Measurements from ENCODE around the gene IFT74.

Gene IFT74

DNA sequence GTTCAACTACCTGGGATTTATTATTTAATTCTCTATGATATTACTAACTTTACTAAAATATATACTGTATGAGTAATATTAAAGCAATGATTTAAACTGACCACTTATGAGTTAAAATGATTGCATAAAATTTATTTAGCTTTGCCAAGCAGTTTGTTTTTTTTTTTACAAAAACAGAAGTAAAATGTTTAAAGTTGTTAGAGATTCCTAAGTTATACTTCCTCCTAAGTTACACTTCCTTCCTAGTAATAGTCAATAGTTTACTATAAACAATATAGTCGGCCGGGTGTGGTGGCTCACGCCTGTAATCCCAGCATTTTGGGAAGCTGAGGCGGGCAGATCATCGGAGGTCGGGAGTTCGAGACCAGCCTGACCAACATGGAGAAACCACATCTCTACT is 73.0 kb downstream of the IFT74 start:
- Histone ChIP-seq H3K9ac (no peak overlapping the region), H3K4me2 (no peak overlapping the region), H3K36me3 (no peaks in the 10 kb centered on the region), H3K27ac (no peak overlapping the region), H4K20me1 (no peaks in the 10 kb centered on the region), H3K4me3 (no peak overlapping the region), H3K4me1 (no peaks in the 10 kb centered on the region), H3K27me3 (no peaks in the 10 kb centered on the region), H3K9me3 (no peaks in the 10 kb centered on the region)
- no peak for TF ChIP-seq Cebpa-rat (IDR thresholded peaks at IDR 0.05)

DNA sequence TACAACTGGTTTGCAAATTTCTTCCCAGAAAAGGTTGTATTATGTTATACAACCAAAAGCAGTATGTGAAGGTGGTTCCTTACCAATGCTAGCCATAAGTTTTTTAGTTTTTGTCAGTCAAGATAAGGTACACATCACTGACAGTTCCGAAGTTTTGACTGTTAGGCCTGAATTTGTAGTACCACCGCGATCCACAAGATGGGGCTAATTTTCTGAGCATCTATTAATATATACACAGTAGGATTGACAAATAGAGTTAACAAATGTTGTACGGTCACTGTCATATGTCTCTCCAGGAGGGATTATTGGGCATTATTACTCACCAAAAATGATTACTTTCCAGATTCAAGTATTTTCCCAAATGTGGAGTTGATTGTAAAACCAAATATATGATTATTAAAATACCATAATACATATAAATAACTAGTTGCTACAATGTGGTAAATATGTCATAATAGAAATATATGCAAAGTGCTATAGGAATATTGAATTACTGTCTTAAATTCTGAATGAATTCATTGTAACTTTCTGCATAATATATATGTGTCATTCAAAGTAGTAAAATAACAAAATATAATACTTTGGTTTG is 77.7 kb downstream of the IFT74 start:
- Histone ChIP-seq H4K20me1 (no peaks in the 10 kb centered on the region), H3K4me2 (no peak overlapping the region), H3K36me3 (no peaks in the 10 kb centered on the region), H3K27me3 (no peaks in the 10 kb centered on the region), H3K4me1 (no peaks in the 10 kb centered on the region), H3K9ac (no peak overlapping the region), H3K4me3 (no peak overlapping the region), H3K9me3 (no peaks in the 10 kb centered on the region), H3K27ac (no peak overlapping the region)
- no peak for TF ChIP-seq Cebpa-rat (IDR thresholded peaks at IDR 0.05)

DNA sequence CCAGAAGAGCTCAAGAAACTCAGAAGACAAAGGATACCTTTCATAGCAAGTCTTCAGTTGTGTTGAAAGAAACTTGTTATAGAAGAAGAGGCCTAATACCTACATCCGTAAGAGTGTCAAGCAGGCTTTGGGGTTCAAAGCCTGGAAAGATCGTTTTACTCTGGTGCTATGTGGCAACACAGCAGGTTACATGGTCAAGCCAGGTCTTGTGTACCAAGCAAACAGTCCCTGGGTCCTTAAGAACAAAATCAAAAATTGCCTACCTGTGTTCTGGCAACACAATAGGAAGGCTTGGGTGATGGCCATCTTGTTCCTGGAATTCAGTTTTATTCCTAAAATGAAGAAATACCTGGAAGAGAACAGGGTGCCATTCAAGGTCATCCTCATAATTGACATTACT is 81.3 kb downstream of the IFT74 start:
- Histone ChIP-seq H3K27ac (no peak overlapping the region), H4K20me1 (no peaks in the 10 kb centered on the region), H3K9ac (no peak overlapping the region), H3K4me1 (no peaks in the 10 kb centered on the region), H3K9me3 (no peaks in the 10 kb centered on the region), H3K4me3 (no peak overlapping the region), H3K36me3 (no peaks in the 10 kb centered on the region), H3K27me3 (no peaks in the 10 kb centered on the region), H3K4me2 (no peak overlapping the region)
- no peak for TF ChIP-seq Cebpa-rat (IDR thresholded peaks at IDR 0.05)

DNA sequence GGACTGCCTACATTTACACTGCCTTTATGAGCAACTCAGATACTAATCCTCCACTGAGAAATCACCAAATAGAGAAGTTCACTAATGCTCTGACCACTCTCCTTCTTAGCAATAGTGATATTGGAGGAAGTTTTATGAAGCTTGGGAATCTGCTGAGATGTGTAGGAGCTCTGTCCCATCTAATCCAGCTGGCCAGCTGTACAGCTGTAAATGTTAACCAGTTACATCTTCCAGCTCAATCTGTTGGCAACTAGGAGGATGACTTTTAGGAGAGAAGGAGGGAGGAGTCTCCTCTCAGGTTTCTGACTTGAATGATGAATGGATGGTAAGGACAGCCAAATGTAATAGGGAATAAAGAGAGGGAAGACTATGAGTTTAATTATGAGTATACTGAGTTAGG is 85.5 kb downstream of the IFT74 start:
- no peaks in the 10 kb centered on the region for H3K27me3 ChIP-seq
- no peaks in the 10 kb centered on the region for H3K4me1 ChIP-seq
- H3K4me2 ChIP-seq = no peak overlapping the region
- no peak overlapping the region for H3K9ac ChIP-seq
- no peaks in the 10 kb centered on the region for H4K20me1 ChIP-seq
- TF ChIP-seq Cebpa-rat (IDR thresholded peaks at IDR 0.05) = no peak
- H3K9me3 ChIP-seq = no peaks in the 10 kb centered on the region
- H3K4me3 ChIP-seq = no peak overlapping the region
- H3K27ac ChIP-seq = no peak overlapping the region
- H3K36me3 ChIP-seq = no peaks in the 10 kb centered on the region

DNA sequence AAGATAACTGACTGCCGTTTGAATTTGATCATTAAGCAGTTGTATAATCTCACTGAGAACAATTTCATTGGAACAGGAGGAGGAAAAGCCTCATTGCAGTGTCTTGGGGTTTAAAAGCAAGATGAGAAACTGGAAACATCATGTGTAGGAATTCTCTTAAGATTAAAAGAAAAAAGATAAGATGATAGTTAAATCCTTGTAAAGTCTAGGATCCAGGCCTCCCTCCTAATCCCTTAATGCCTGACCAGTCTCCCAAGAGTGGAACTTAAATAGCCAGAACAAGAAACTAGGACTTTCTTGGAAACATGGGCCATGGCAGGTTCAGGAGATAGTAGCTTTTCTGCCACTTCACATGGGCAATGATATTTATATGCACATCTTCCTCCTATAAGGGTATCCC is 86.3 kb downstream of the IFT74 start:
- no peaks in the 10 kb centered on the region for H3K4me1 ChIP-seq
- no peaks in the 10 kb centered on the region for H3K9me3 ChIP-seq
- H4K20me1 ChIP-seq = no peaks in the 10 kb centered on the region
- H3K4me3 ChIP-seq = no peak overlapping the region
- no peak overlapping the region for H3K9ac ChIP-seq
- no peak for TF ChIP-seq Cebpa-rat (IDR thresholded peaks at IDR 0.05)
- H3K27ac ChIP-seq = no peak overlapping the region
- no peaks in the 10 kb centered on the region for H3K36me3 ChIP-seq
- H3K27me3 ChIP-seq = no peaks in the 10 kb centered on the region
- H3K4me2 ChIP-seq = no peak overlapping the region

DNA sequence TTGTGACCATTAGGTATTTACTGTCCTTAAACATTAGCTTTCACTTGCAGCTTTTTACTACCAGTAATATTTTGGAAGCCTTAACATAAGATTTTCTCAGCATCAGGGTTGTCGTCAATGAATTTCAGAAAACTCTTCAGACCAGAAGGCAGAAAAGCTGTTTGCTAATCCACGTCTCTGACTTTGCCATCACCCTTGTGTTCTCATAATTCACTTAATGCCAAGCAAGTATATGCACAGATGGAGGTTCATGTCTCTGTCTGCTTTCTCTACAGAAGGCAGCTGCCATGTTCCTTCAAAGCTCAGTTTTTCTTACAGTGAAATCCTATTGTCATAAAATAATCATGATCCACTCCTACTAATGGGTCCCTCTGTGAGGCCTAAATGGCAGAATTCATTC is 87.0 kb downstream of the IFT74 start:
- no peak overlapping the region for H3K4me2 ChIP-seq
- H3K4me1 ChIP-seq = no peaks in the 10 kb centered on the region
- TF ChIP-seq Cebpa-rat (IDR thresholded peaks at IDR 0.05) = no peak
- no peaks in the 10 kb centered on the region for H3K27me3 ChIP-seq
- no peaks in the 10 kb centered on the region for H4K20me1 ChIP-seq
- H3K4me3 ChIP-seq = no peak overlapping the region
- no peaks in the 10 kb centered on the region for H3K36me3 ChIP-seq
- H3K9me3 ChIP-seq = no peaks in the 10 kb centered on the region
- H3K27ac ChIP-seq = no peak overlapping the region
- no peak overlapping the region for H3K9ac ChIP-seq

DNA sequence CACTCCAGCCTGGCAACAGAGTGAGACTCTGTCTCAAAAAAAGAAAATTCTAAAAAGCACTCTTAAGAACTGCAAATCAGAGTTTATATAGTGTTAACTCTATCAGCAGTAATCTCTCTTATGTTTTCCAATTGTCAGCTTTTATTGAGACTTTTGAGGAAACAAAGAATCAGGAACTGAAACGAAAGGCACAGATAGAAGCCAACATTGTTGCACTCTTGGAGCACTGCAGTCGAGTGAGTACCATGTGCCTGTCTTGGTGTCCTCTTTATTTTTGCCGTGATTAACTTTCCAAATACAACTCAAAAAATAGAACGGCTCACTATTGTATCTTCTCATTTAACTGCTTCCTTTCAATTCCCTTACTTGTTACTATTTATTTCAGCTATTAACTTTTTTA is 90.9 kb downstream of the IFT74 start:
- Histone ChIP-seq H3K27me3 (no peaks in the 10 kb centered on the region), H3K27ac (no peak overlapping the region), H3K9me3 (no peaks in the 10 kb centered on the region), H4K20me1 (no peaks in the 10 kb centered on the region), H3K4me1 (no peaks in the 10 kb centered on the region), H3K36me3 (no peaks in the 10 kb centered on the region), H3K9ac (no peak overlapping the region), H3K4me2 (no peak overlapping the region), H3K4me3 (no peak overlapping the region)
- TF ChIP-seq Cebpa-rat (IDR thresholded peaks at IDR 0.05) = no peak

DNA sequence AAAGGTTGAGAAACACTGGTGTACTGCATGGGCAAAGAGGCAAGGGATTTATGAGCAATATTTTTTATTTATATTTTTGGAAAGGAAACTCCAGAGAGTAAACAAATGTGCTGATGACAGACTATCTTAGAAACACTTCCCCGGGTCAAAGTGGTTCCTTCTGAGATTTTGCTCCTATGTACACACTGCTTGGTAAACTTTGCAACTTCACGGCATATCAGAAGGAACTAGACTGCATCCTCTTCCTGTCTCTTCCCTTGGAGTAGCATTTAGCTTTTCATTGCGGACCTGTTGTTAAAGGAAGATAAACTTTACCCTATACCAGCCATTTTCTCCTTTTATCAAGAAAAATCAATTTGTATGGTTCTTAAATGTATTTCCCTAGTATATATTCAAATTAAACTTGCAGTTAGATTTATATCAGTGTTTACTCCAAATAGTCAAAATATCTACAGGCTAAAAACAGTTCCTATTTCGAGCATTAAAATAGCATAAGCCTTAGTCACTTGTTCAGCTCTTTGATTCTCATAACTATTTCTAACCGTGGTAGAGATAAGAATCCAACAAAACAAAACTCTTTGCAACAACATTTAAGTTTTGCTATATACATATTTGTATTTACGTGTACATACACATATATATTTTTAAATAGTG is 97.3 kb downstream of the IFT74 start:
- Histone ChIP-seq H3K4me2 (no peak overlapping the region), H3K36me3 (no peaks in the 10 kb centered on the region), H3K4me1 (no peaks in the 10 kb centered on the region), H3K4me3 (no peak overlapping the region), H4K20me1 (no peaks in the 10 kb centered on the region), H3K9me3 (no peaks in the 10 kb centered on the region), H3K9ac (no peak overlapping the region), H3K27me3 (no peaks in the 10 kb centered on the region), H3K27ac (no peak overlapping the region)
- TF ChIP-seq Cebpa-rat (IDR thresholded peaks at IDR 0.05) = no peak

DNA sequence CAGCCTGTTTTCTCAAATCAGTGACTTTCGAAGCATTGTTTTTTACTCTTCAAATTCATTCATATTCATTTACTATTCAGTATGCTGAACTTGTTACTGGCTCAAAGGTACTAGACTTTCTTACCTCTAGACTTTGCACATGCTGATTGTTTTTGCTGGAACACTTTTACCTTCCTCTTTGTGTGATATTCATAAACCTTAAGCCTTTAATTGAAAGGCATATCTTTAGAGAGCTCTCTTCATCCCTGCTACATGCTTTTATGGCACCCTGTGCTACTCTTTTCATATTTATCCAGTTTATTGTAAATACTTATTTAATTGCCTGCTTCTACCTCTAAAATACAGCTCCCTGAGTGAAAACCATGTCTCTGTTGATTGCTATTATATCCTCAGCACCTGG is 97.9 kb downstream of the IFT74 start:
- H3K27me3 ChIP-seq = no peaks in the 10 kb centered on the region
- no peak overlapping the region for H3K27ac ChIP-seq
- H3K4me1 ChIP-seq = no peaks in the 10 kb centered on the region
- no peaks in the 10 kb centered on the region for H4K20me1 ChIP-seq
- H3K36me3 ChIP-seq = no peaks in the 10 kb centered on the region
- H3K4me2 ChIP-seq = no peak overlapping the region
- no peak overlapping the region for H3K4me3 ChIP-seq
- no peak overlapping the region for H3K9ac ChIP-seq
- no peaks in the 10 kb centered on the region for H3K9me3 ChIP-seq
- TF ChIP-seq Cebpa-rat (IDR thresholded peaks at IDR 0.05) = no peak

DNA sequence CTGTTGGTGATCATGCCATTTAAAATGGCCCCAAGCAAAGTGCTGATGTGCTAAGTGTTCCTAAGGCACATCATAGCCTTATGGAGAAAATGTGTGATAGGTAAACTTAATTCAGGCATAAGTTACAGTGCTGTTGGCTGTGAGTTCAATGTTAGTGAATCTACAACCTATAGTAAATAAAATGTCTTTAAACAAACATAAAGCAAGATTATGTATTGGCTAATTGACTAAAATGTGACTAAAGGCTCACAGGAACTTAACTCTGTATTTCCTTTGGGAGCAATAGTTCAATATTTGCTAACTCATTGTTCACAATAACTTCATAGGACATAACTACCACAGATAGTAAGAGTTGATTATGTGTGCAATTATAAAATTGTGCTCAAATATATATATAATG is 98.6 kb downstream of the IFT74 start:
- Histone ChIP-seq H3K9ac (no peak overlapping the region), H3K27me3 (no peaks in the 10 kb centered on the region), H3K4me3 (no peak overlapping the region), H3K27ac (no peak overlapping the region), H3K36me3 (no peaks in the 10 kb centered on the region), H3K4me2 (no peak overlapping the region), H4K20me1 (no peaks in the 10 kb centered on the region), H3K9me3 (no peaks in the 10 kb centered on the region), H3K4me1 (no peaks in the 10 kb centered on the region)
- TF ChIP-seq Cebpa-rat (IDR thresholded peaks at IDR 0.05) = no peak

DNA sequence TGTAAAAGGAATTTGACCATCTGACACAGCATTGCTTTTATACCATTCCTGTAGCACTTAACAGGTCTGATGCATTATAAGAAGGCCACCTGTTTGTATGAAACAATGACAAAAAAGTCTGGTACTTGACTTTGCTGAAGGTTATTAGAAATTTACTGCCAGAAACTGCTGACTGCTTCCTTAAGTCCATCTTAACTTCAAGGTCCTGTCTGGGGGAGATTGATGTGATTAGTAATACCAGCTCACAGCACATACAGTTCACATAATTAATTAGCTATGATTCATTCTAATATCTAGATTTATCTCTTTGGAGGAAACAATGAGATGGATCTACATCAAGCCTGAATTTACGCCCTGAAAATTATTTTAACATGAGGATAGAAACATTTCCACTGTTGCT is 103.2 kb downstream of the IFT74 start:
- H4K20me1 ChIP-seq = no peaks in the 10 kb centered on the region
- no peak overlapping the region for H3K9ac ChIP-seq
- no peak overlapping the region for H3K4me2 ChIP-seq
- H3K27me3 ChIP-seq = no peaks in the 10 kb centered on the region
- no peaks in the 10 kb centered on the region for H3K9me3 ChIP-seq
- no peak for TF ChIP-seq Cebpa-rat (IDR thresholded peaks at IDR 0.05)
- no peaks in the 10 kb centered on the region for H3K36me3 ChIP-seq
- no peak overlapping the region for H3K4me3 ChIP-seq
- H3K27ac ChIP-seq = no peak overlapping the region
- H3K4me1 ChIP-seq = no peaks in the 10 kb centered on the region
